Coronary artery (tissue), 2 donors: ENCODE data around the gene ATXN2.
"Not testable (repeated sequence)": the region's sequence is repeated elsewhere in the genome, so short reads cannot be mapped to it uniquely, and the experiment has no call there.

Experiments
- DNase-seq: peaks from one replicate; pipeline ENCODE4 v3.0.0-alpha.2; 2017; ENCODE audit warnings: low spot score
- H3K27ac ChIP-seq, 2 donors: fragments of 200-600 bp; sonication (generic); one replicate each; pipeline ENCODE4 v1.5.1; 2016 to 2019
- H3K4me3 ChIP-seq: fragments of 200-600 bp; sonication (generic); 2 replicates; pipeline ENCODE4 v1.5.1; 2016; ENCODE audit warnings: mild to moderate bottlenecking, moderate library complexity
- TF ChIP-seq, protein P1 (sequence below): fragments of 200-600 bp; sonication (generic); IDR thresholded peaks from one replicate; pipeline ENCODE4 v1.5.1; 2019; ENCODE audit warnings: antibody characterized with exemption

Gene ATXN2

DNA sequence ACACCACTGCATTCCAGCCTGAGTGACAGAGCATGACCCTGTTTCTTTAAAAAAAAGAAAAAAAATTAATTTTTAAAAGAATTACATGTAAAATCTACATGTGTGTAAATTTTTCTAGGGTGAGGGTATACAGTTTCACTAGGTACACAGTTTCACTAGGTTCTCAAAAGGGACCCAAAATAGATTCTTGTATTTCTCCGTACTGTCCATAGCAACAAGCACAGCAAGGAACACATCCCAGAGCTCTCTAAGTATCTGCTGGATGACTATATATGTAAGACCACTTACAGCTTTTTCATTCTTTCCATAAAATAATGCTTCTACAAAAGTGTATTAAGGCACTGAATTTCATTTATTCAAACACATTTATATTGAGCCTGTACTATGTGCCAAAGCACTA, 55.1 kb downstream of the ATXN2 start:
- Histone ChIP-seq H3K27ac (no peak overlapping the region), H3K4me3 (no peak overlapping the region)
- TF ChIP-seq, protein P1, sequence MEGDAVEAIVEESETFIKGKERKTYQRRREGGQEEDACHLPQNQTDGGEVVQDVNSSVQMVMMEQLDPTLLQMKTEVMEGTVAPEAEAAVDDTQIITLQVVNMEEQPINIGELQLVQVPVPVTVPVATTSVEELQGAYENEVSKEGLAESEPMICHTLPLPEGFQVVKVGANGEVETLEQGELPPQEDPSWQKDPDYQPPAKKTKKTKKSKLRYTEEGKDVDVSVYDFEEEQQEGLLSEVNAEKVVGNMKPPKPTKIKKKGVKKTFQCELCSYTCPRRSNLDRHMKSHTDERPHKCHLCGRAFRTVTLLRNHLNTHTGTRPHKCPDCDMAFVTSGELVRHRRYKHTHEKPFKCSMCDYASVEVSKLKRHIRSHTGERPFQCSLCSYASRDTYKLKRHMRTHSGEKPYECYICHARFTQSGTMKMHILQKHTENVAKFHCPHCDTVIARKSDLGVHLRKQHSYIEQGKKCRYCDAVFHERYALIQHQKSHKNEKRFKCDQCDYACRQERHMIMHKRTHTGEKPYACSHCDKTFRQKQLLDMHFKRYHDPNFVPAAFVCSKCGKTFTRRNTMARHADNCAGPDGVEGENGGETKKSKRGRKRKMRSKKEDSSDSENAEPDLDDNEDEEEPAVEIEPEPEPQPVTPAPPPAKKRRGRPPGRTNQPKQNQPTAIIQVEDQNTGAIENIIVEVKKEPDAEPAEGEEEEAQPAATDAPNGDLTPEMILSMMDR = no peak
- no peak for DNase-seq

DNA sequence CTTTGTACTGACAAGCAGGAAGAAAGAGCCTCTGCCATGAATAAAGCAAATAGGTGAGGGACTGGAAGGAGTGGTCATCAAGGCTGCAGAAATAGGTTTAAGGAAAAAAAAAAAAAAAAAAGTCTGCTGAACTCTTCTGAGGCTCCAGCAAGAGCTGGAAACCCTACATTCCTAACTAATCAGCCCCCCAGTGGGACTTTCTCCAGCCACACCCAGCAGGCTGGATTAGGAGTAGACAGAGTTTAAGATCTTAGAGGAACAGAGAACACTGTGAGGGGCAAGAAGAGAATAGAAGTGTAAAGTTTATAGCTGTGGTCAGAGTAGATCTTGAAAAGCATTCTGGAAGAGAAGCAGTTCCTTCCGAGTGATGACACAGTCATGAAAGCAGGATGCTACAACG, 66.4 kb downstream of the ATXN2 start:
- Histone ChIP-seq H3K27ac (no peak overlapping the region), H3K4me3 (no peak overlapping the region)
- DNase-seq = no peak
- TF ChIP-seq, protein P1 = no peak

DNA sequence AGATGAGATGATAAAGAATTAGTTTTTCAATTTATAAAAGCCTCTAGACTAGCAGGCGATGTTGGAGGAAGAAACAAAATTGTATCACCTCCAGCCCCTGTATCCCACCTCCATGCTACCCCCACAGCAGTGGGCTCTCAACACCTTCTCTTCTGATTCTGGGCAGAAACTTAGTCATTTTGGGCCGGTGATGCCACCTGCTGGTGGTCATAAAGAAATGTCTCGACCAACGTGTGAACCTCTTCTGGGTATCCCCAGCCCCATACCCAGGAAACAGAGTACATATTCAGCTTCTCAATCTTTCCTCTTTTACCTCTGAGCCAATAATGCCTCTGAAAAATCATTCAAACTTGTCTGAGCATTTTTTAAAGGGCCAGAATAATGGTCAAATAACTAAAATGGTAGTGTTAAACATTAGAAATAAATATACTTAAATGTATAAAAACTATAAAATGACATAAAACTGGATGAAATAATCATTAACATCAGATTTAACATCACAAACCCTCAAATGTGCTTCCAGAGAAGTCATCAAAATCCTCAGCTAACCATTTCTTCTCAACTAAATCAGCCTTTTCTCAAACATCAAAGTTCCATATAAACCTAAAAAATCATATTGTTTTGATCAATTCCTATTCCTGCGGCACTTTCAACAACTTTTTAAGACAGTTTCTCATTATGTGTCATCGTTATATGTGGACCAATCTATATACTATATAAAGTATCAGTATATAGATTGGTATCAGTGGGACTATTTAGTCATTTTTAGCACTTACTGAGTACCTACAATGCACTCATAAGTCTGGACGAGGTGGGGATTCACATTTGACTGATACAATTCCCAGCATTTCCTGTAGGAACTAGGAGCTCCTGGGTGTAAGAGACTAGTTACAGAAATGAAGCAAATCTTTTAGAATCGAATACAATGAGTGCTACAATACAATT, 69.4 kb downstream of the ATXN2 start:
- TF ChIP-seq, protein P1 = peak; percentile 32
- Histone ChIP-seq H3K4me3 (no peak overlapping the region), H3K27ac (no peak overlapping the region)
- no peak for DNase-seq

DNA sequence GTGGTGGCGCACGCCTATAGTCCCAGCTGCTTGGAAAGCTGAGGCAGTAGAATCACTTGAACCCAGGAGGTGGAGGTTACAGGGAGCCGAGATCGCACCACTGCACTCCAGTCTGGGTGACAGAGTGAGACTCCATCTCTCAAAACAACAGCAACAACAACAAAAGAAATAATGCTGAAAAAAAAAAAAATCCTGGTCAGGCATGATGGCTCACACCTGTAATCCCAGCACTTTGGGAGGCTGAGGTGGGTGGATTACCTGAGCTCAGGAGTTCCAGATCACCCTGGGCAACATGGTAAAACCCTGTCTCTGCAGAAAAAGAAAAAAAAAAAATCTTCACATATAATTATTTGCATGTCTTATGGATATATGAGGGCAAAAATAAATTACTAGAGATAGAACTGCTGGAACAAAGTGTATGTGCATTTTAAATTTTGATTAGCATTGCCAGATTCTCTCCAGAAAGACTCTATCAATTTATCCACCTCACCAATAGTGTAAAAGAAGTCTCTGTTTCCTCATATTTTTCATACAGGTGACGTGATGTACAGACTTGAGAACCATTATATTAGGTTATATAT, 75.4 kb downstream of the ATXN2 start:
- TF ChIP-seq, protein P1 = no peak
- DNase-seq = no peak
- H3K27ac ChIP-seq = no peak overlapping the region
- no peak overlapping the region for H3K4me3 ChIP-seq

DNA sequence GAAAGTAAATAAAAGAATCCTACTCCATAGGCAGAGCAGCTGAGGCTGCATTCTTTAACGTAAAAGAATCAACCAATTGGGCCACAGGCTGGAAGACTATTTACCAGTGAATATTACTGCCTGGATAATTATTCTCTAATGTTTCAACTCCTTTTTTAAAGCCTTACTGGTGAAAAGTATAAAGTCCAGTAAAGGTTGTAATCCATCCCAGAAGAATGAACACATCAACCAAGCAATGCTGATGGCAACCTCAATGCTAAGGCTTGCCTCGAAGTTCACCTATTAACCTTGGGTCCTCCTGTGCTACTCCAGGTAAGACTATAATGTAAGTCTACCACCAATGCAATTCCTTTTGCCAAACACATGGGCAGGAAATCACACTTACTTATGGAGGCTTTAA, 77.3 kb downstream of the ATXN2 start:
- no peak overlapping the region for H3K4me3 ChIP-seq
- no peak for DNase-seq
- no peak overlapping the region for H3K27ac ChIP-seq
- TF ChIP-seq, protein P1 = no peak

DNA sequence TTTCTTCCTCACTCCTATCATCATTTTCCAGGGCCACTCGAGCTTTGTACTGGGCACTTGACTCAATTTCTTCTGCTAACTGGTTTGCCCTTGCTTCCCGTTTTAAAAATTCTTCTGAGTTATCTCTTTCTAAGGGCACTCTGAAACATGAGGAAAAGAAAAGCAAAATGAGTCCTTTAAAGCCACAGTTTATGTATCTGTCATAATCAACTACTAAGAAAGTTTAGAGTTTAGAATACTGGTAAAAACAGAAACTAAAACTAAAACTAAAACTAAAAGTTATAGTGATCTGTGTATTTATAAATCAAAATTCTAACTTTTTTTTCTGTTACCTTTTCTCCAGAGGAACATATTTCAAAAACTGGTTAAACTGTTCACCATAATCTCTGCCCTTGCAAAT, 79.2 kb downstream of the ATXN2 start:
- no peak for DNase-seq
- TF ChIP-seq, protein P1 = no peak
- Histone ChIP-seq H3K27ac (no peak overlapping the region), H3K4me3 (no peak overlapping the region)

DNA sequence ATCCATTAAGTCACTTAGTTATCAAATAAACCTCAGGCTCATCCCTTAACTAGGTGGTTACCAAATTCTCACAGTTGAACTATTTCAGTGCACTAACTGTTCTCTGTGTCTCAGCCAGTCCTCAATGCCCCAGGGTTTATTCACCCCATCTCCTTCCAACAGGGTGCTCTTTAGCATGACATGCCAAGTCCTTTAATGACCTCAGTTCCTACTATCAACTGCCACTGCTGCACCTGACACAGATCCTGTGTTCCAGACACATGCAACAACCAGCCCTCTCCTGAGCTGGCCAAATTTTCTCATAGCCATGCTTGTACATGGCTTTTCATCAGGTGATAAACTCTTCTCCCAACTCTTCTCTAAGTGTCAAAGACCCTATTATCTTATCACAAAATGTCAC, 80.0 kb downstream of the ATXN2 start:
- no peak for DNase-seq
- H3K27ac ChIP-seq = no peak overlapping the region
- TF ChIP-seq, protein P1 = no peak
- no peak overlapping the region for H3K4me3 ChIP-seq

DNA sequence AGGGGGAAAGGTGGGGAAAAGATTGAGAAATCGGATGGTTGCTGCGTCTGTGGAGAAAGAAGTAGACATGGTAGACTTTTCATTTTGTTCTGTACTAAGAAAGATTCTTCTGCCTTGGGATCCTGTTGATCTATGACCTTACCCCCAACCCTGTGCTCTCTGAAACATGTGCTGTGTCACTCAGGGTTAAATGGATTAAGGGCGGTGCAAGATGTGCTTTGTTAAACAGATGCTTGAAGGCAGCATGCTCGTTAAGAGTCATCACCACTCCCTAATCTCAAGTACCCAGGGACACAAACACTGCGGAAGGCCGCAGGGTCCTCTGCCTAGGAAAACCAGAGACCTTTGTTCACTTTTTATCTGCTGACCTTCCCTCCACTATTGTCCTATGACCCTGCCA, 91.4 kb downstream of the ATXN2 start:
- H3K27ac ChIP-seq, DNase-seq, H3K4me3 ChIP-seq: not testable (repeated sequence)

DNA sequence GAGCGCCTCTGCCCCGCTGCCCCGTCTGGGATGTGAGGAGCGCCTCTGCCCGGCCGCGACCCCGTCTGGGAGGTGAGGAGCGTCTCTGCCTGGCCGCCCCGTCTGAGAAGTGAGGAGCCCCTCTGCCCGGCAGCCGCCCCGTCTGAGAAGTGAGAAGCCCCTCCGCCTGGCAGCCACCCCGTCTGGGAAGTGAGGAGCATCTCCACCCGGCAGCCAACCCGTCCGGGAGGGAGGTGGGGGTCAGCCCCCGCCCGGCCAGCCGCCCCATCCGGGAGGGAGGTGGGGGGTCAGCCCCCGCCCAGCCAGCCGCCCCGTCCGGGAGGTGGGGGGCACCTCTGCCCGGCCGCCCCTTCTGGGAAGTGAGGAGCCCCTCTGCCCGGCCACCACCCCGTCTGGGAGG, 91.9 kb downstream of the ATXN2 start:
- H3K4me3 ChIP-seq, DNase-seq, H3K27ac ChIP-seq: not testable (repeated sequence)
